CD14-positive monocyte (primary cell): ENCODE results near the gene LYVE1. TPM values are rescaled to one million over a fixed set of nuclear protein-coding genes. Genes with fewer than 3 reads are reported as not detected.
A peak's percentile ranks its signal among the peaks of the same experiment; 100 is the strongest.

Experiments used
- DNase-seq, 3 donors: peaks; one replicate each; pipeline ENCODE4 v3.0.0-alpha.2; 2011 to 2022
- H2AFZ ChIP-seq: 2 replicates; pipeline ENCODE4 v1.6.0; 2012; ENCODE audit warnings: mild to moderate bottlenecking, low read depth, low read length, inconsistent platforms; ENCODE audit not compliant: insufficient read depth, poor library complexity, severe bottlenecking
- H3K27ac ChIP-seq, 2 donors: 1 replicate in 1 of 2; 2 replicates in 1 of 2; pipeline ENCODE4 v1.5.1; 2012 to 2013; ENCODE audit warnings: low read length in 2 of 2, control low read depth in 1 of 2, inconsistent platforms in 1 of 2, low read depth in 1 of 2, mild to moderate bottlenecking in 1 of 2
- H3K27me3 ChIP-seq, 2 donors: one replicate each; pipeline versions ENCODE4 v1.6.0 to v1.6.1; 2011 to 2013; ENCODE audit warnings: low read length in 2 of 2; ENCODE audit not compliant: control insufficient read depth in 2 of 2, insufficient read depth in 2 of 2
- H3K36me3 ChIP-seq, 2 donors: replicated peaks in 1 of 2; 1 replicate in 1 of 2; 2 replicates in 1 of 2; pipeline versions ENCODE4 v1.5.1 to v1.6.1; 2012 to 2013; ENCODE audit warnings: low read length in 2 of 2, control low read depth in 1 of 2, inconsistent platforms in 1 of 2, mild to moderate bottlenecking in 1 of 2; ENCODE audit not compliant: insufficient read depth in 2 of 2, control insufficient read depth in 1 of 2
- H3K4me1 ChIP-seq, 2 donors: 1 replicate in 1 of 2; 2 replicates in 1 of 2; pipeline versions ENCODE4 v1.5.1 to v1.6.1; 2012 to 2013; ENCODE audit warnings: low read length in 2 of 2, control low read depth in 1 of 2, inconsistent platforms in 1 of 2, mild to moderate bottlenecking in 1 of 2, moderate library complexity in 1 of 2; ENCODE audit not compliant: insufficient read depth in 2 of 2, control insufficient read depth in 1 of 2
- H3K4me2 ChIP-seq: replicated peaks from 2 replicates; pipeline ENCODE3; 2012; ENCODE audit warnings: low read length, moderate library complexity, mild to moderate bottlenecking; ENCODE audit not compliant: poor library complexity, severe bottlenecking; ENCODE audit errors: extremely low read depth
- H3K4me3 ChIP-seq, 3 experiments: fragments of 200-600 bp in 1 of 3; sonication (generic) in 1 of 3; replicated peaks in 1 of 3; 1 replicate in 2 of 3; 2 replicates in 1 of 3; pipeline ENCODE4 v1.5.1; 2011 to 2013; ENCODE audit warnings: low read length in 3 of 3, mild to moderate bottlenecking in 3 of 3, control low read depth in 2 of 3, low read depth in 2 of 3, inconsistent platforms in 1 of 3, moderate library complexity in 1 of 3
- H3K79me2 ChIP-seq: 2 replicates; pipeline ENCODE4 v1.6.0; 2012; ENCODE audit warnings: mild to moderate bottlenecking, control low read depth, inconsistent platforms, low read length, moderate library complexity; ENCODE audit not compliant: insufficient read depth
- H3K9ac ChIP-seq: 2 replicates; pipeline ENCODE4 v1.6.0; 2017; ENCODE audit warnings: low read length, mild to moderate bottlenecking; ENCODE audit not compliant: insufficient read depth, poor library complexity, severe bottlenecking
- H3K9me3 ChIP-seq, 2 donors: replicated peaks in 1 of 2; 1 replicate in 1 of 2; 2 replicates in 1 of 2; pipeline versions ENCODE4 v1.5.1 to v1.6.1; 2012 to 2013; ENCODE audit warnings: low read length in 2 of 2, control low read depth in 1 of 2; ENCODE audit not compliant: control insufficient read depth in 1 of 2, insufficient read depth in 1 of 2
- H4K20me1 ChIP-seq: 2 replicates; pipeline ENCODE4 v1.6.0; 2012; ENCODE audit warnings: mild to moderate bottlenecking, low read length, control low read depth, moderate library complexity; ENCODE audit not compliant: insufficient read depth
- H3K27ac Mint-ChIP-seq, 7 donors: one replicate each; pipeline ENCODE4 v1.8.0; 2020; ENCODE audit warnings: mild to moderate bottlenecking in 7 of 7, mixed read lengths in 7 of 7, moderate library complexity in 6 of 7, inconsistent platforms in 2 of 7
- H3K27me3 Mint-ChIP-seq, 3 donors: one replicate each; pipeline ENCODE4 v1.8.0; 2021 to 2022; ENCODE audit warnings: low read depth in 3 of 3, mild to moderate bottlenecking in 3 of 3, mixed read lengths in 3 of 3, moderate library complexity in 3 of 3, inconsistent platforms in 1 of 3
- H3K36me3 Mint-ChIP-seq, 2 donors: one replicate each; pipeline ENCODE4 v1.8.0; 2020; ENCODE audit warnings: mixed read lengths in 2 of 2, inconsistent platforms in 1 of 2, mild to moderate bottlenecking in 1 of 2
- H3K4me1 Mint-ChIP-seq: one replicate; pipeline ENCODE4 v1.8.0; 2020; ENCODE audit warnings: mild to moderate bottlenecking, mixed read lengths
- H3K4me3 Mint-ChIP-seq, 2 donors: one replicate each; pipeline ENCODE4 v1.8.0; 2020; ENCODE audit warnings: mild to moderate bottlenecking in 2 of 2, mixed read lengths in 2 of 2, moderate library complexity in 1 of 2
- H3K9me3 Mint-ChIP-seq, 7 donors: one replicate each; pipeline ENCODE4 v1.8.0; 2020 to 2022; ENCODE audit warnings: mixed read lengths in 7 of 7, mild to moderate bottlenecking in 6 of 7, moderate library complexity in 6 of 7, inconsistent platforms in 2 of 7
- WGBS: methylation state at CpG from one replicate; pipeline ENCODE4 v1.1.5; 2013; ENCODE audit warnings: missing lambda C conversion rate; ENCODE audit not compliant: insufficient coverage; 5-methylcytosine and 5-hydroxymethylcytosine counted together
- intact Hi-C, 2 donors: fragments of 100-400 bp; cut with micrococcal nuclease; formaldehyde crosslinking; loops; one replicate each; pipeline versions ENCODE4 v1.15.0 to v1.15.1; 2023
- polyA plus RNA-seq, 3 donors: library from polyadenylated mRNA; depleted of rRNA in 1 of 3; unstranded in 2 of 3; stranded (reverse) in 1 of 3; fragments of 300-500 nt in 2 of 3; fragments of >200 nt in 1 of 3; fragmentation: Illumina TruSeq in 2 of 3; gene quantifications; 1 replicate in 2 of 3; 2 replicates in 1 of 3; pipeline ENCODE4 v1.2.3, GENCODE V29; 2012 to 2021
- TF ChIP-seq, protein P1 (sequence below): fragments of 200-600 bp; IDR thresholded peaks from one replicate; pipeline ENCODE4 v1.8.0; 2022; ENCODE audit warnings: antibody characterized with exemption, mild to moderate bottlenecking

Gene LYVE1
- polyA plus RNA-seq, 3 donors: 0.07 to 0.31 TPM; not detected in 1

DNA sequence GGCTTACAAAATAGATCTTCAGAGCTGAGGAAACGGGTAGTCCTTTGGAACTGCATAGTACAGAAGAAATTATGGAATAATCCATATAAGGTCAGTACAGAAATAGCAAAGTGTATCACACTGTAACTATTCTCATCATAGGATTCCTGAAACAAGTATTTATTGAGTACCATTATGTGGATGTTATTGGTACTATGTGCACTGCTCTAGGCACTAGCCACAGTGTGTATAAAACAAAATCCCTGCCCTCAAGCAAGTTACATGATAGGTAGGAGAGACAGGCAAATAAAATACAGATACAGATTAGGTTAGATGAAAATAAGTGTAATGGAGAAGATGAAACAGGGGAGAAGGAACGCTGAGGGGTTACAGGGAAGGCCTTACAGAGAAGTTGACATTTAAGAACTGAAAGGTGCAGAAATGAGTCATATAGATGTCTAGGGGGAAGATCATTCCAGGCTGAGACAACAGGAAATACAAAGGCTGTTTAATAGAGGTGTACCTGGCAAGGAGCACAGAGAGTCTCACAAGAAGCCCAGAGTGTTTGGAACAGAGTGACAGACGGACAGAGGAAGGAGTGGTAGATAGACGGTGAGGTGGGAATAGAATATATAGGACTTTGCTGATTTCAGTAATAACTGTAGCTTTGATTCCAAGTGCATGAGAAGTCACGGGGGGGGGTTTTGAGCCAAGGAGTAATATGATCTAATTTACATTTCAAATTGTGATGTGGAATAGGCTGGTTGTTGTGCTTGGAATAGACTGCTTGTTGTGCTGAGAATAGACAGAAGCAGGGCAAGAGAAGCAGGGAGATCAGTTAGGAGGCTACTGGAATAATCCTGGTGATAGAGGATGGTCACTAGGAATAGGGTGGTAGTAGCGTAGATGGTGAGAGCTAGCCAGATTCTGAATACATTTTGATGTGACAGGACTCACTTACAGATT is 41.2 kb downstream of the LYVE1 start:
- TF ChIP-seq, protein P1, sequence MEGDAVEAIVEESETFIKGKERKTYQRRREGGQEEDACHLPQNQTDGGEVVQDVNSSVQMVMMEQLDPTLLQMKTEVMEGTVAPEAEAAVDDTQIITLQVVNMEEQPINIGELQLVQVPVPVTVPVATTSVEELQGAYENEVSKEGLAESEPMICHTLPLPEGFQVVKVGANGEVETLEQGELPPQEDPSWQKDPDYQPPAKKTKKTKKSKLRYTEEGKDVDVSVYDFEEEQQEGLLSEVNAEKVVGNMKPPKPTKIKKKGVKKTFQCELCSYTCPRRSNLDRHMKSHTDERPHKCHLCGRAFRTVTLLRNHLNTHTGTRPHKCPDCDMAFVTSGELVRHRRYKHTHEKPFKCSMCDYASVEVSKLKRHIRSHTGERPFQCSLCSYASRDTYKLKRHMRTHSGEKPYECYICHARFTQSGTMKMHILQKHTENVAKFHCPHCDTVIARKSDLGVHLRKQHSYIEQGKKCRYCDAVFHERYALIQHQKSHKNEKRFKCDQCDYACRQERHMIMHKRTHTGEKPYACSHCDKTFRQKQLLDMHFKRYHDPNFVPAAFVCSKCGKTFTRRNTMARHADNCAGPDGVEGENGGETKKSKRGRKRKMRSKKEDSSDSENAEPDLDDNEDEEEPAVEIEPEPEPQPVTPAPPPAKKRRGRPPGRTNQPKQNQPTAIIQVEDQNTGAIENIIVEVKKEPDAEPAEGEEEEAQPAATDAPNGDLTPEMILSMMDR: no peak
- H3K36me3 ChIP-seq: peaks cover 86 to 96% of the 10 kb centered on the region in 2 donors
- no peaks in the 10 kb centered on the region for H4K20me1 ChIP-seq
- no peak for DNase-seq
- no peak overlapping the region for H3K27ac ChIP-seq
- Mint-ChIP-seq H3K9me3 (no peaks in the 10 kb centered on the region), H3K4me3 (no peak overlapping the region), H3K4me1 (no peaks in the 10 kb centered on the region), H3K36me3 (peaks cover 67 to 88% of the 10 kb centered on the region in 2 donors), H3K27me3 (no peaks in the 10 kb centered on the region), H3K27ac (peak overlapping the region in 3 of 7 donors; percentile 3 to 12 (median 6))
- 86% methylated on average over 5 of the region's 6 CpGs for WGBS
- H3K27me3 ChIP-seq: no peaks in the 10 kb centered on the region
- H3K4me2 ChIP-seq: no peak overlapping the region
- intact Hi-C loops: no loop called here
- H3K9me3 ChIP-seq: no peaks in the 10 kb centered on the region
- H3K79me2 ChIP-seq: no peaks in the 10 kb centered on the region
- H2AFZ ChIP-seq: no peak overlapping the region
- H3K4me1 ChIP-seq: no peaks in the 10 kb centered on the region
- no peak overlapping the region for H3K9ac ChIP-seq
- H3K4me3 ChIP-seq: no peak overlapping the region

DNA sequence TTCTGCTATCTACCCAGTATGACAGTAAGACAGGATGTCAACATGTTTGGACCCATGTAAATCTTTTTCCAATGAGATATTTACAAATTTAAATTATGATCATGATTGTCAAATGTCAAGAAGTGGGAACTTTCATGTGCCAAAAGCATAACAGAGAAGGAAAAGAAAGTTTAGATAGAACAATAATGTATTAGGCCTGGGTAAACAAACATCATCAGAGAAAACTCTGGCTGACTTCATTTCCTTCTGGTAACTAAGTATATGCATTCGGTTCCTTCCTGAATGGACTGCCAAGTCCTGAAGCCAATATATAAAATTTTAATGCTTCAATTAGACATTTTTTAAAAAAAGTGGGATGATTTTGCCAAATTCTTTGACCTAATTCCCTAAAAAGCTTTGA is 44.0 kb downstream of the LYVE1 start:
- Histone ChIP-seq H3K9me3 (no peaks in the 10 kb centered on the region), H3K79me2 (no peaks in the 10 kb centered on the region), H3K9ac (no peak overlapping the region), H3K4me1 (no peaks in the 10 kb centered on the region), H2AFZ (no peak overlapping the region), H3K27ac (no peak overlapping the region), H4K20me1 (no peaks in the 10 kb centered on the region), H3K4me2 (no peak overlapping the region), H3K27me3 (no peaks in the 10 kb centered on the region), H3K4me3 (no peak overlapping the region), H3K36me3 (peaks cover 90 to 93% of the 10 kb centered on the region in 2 donors)
- TF ChIP-seq, protein P1: no peak
- intact Hi-C loops: no loop called here
- Mint-ChIP-seq H3K27ac (no peak overlapping the region), H3K36me3 (peaks cover 69 to 82% of the 10 kb centered on the region in 2 donors), H3K27me3 (no peaks in the 10 kb centered on the region), H3K4me1 (no peaks in the 10 kb centered on the region), H3K4me3 (no peak overlapping the region), H3K9me3 (no peaks in the 10 kb centered on the region)
- no peak for DNase-seq
- no CpG with 5 or more reads among the region's 1 CpG for WGBS
